Heart left ventricle (tissue), 16 donors: ENCODE measurements around the gene CPNE5. TPM values are rescaled to one million over a fixed set of nuclear protein-coding genes. Genes with fewer than 3 reads are reported as not detected.
A peak's percentile ranks its signal among the peaks of the same experiment; 100 is the strongest.

ENCODE experiments used
- ATAC-seq, 4 donors: fragments of 200-7000 bp; cut with Tn5 transposase; one replicate each; pipeline ENCODE4 v1.9.1; 2020 to 2022; ENCODE audit warnings: moderate library complexity in 4 of 4, mild to moderate bottlenecking in 3 of 4, moderate number of reproducible peaks in 1 of 4
- DNase-seq, 5 donors: peaks; one replicate each; pipeline ENCODE4 v3.0.0-alpha.2; 2020
- H3K27ac ChIP-seq, 12 donors: fragments of 200-600 bp; sonication (generic) in 4 of 12; one replicate each; pipeline versions ENCODE4 v1.5.0 to v1.8.0; 2016 to 2022; ENCODE audit warnings: mild to moderate bottlenecking in 2 of 12
- H3K27me3 ChIP-seq, 9 donors: fragments of 200-600 bp; sonication (generic) in 2 of 9; one replicate each; pipeline versions ENCODE4 v1.5.1 to v1.8.0; 2016 to 2022; ENCODE audit warnings: mild to moderate bottlenecking in 3 of 9
- H3K36me3 ChIP-seq, 9 donors: fragments of 200-600 bp; sonication (generic) in 2 of 9; one replicate each; pipeline versions ENCODE4 v1.5.0 to v1.8.0; 2018 to 2022; ENCODE audit warnings: mild to moderate bottlenecking in 2 of 9
- H3K4me1 ChIP-seq, 12 donors: fragments of 200-600 bp; sonication (generic) in 4 of 12; one replicate each; pipeline versions ENCODE4 v1.5.0 to v1.8.0; 2016 to 2022; ENCODE audit warnings: mild to moderate bottlenecking in 3 of 12
- H3K4me3 ChIP-seq, 12 donors: fragments of 200-600 bp; sonication (generic) in 4 of 12; one replicate each; pipeline versions ENCODE4 v1.5.0 to v1.8.0; 2017 to 2022; ENCODE audit warnings: mild to moderate bottlenecking in 9 of 12, moderate library complexity in 4 of 12
- H3K9me3 ChIP-seq, 12 donors: fragments of 200-600 bp; sonication (generic) in 4 of 12; one replicate each; pipeline versions ENCODE4 v1.5.0 to v1.8.0; 2016 to 2022; ENCODE audit warnings: mild to moderate bottlenecking in 1 of 12
- CTCF ChIP-seq, 12 donors: fragments of 200-600 bp; sonication (generic) in 4 of 12; IDR thresholded peaks; one replicate each; pipeline versions ENCODE4 v1.5.0 to v1.8.0; 2018 to 2022; ENCODE audit warnings: antibody characterized with exemption in 12 of 12, mild to moderate bottlenecking in 5 of 12
- POLR2A ChIP-seq, 2 donors: fragments of 450-650 bp; IDR thresholded peaks; one replicate each; pipeline ENCODE4 v1.6.1; 2017; ENCODE audit warnings: antibody characterized with exemption in 2 of 2, mild to moderate bottlenecking in 2 of 2, moderate library complexity in 2 of 2
- WGBS, 4 donors: extraction: QIAGEN DNeasy Blood & Tissue Kit in 2 of 4; methylation state at CpG; one replicate each; pipeline versions ENCODE4 v1.1.5 to v1.1.7; 2013 to 2018; 5-methylcytosine and 5-hydroxymethylcytosine counted together
- intact Hi-C, 10 donors: fragments of 100-400 bp; cut with DNase I; formaldehyde crosslinking; loops; one replicate each; pipeline versions ENCODE4 v1.11.1 to v1.14.2; 2022
- polyA plus RNA-seq, 2 donors: library from polyadenylated mRNA; stranded (reverse); fragments of 200-250 nt; gene quantifications; one replicate each; pipeline ENCODE4 v1.2.3, GENCODE V29; 2013
- total RNA-seq, 9 donors: library from RNA; depleted of rRNA in 2 of 9; stranded (reverse); fragments of >200 nt in 2 of 9; fragmentation: NEBNext Ultra II Directional in 3 of 9; extraction: Animal tissue kit (Norgen Biotek cat#: 25700) in 3 of 9; gene quantifications; one replicate each; pipeline versions ENCODE4 v1.1.0 to v1.2.4, GENCODE V29; 2016 to 2023
- donor health status: ischemic (EF 13 %, LVEDD 7.1; RV severe dilation, severe dysfunction).
- donor health status: healthy with polysubstance abuse.
- donor health status: DM: no; HTN: yes; CAD: no.
- donor health status: DM: no; HTN: no; CAD: no.
- donor health status: ischemic (EF 25% LVEDD 6.9; RV normal size, moderate dysfunction).
- donor health status: ischemic (EF 25% LVEDD 5.7; RV mildly dilated, moderate dysfunction).
- donor health status: healthy.
- donor health status: DM: yes; HTN: yes; CAD: no.
- donor health status: ischemic (EF 35%, LVEDD 5.7; RV mildly dilated, moderate dysfunction).
- donor health status: nonischemic (EF 11% LVEDD 7.7; RV severe dilation, severe dysfunction).
- donor health status: DM: yes; HTN: yes; CAD: no.
- donor health status: PGD.
- donor health status: ischemic (EF 29% LVEDD 5.4; RV normal size, mild dysfunction).
- donor health status: nonischemic (EF 23%, LVEDD 6.1; RV moderate dilation, normal function).

Gene CPNE5
- total and polyA plus RNA-seq, 11 donors, result 4.0 to 111 (median 13.4) TPM

DNA sequence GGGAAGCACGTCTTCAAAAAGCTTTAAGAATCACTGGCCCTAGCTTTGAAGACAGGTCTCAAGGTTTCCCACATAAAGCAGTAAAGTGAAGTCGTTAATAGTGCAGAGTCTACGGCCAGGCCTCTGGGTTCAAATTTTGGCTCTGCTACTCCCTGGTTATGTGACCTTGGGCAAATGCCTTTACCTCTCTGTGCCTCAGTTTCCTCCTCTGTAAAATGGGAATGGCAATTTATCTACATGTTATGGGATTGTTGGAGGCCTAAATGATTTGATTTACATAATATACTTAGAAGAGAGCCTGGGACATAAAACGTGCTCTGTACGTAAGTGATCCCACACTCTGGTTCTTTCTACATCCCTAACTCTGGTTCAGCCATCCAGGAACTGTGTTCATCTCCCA, 32.1 kb downstream of the CPNE5 start:
- no peaks in the 10 kb centered on the region for H3K36me3 ChIP-seq
- H3K27me3 ChIP-seq, result no peaks in the 10 kb centered on the region
- WGBS, 4 donors, result 81 to 91% (median 84%) methylated on average over 5 of the region's 5 CpGs
- H3K4me3 ChIP-seq, result no peak overlapping the region
- H3K4me1 ChIP-seq, result peaks cover 0 to 10% (median 0%) of the 10 kb centered on the region in 12 donors
- TF ChIP-seq CTCF (IDR thresholded peaks at IDR 0.05) (no peak), POLR2A (IDR thresholded peaks at IDR 0.05) (no peak)
- H3K27ac ChIP-seq, result no peak overlapping the region
- intact Hi-C loops, result loop anchor here in 1 of 10 donors (5.0 kb wide), 1 partner anchor 35 kb away; no protein-coding TSS in a partner anchor
- no peaks in the 10 kb centered on the region for H3K9me3 ChIP-seq
- ATAC-seq (no peak), DNase-seq (peak in 1 of 5 donors; percentile 3)

DNA sequence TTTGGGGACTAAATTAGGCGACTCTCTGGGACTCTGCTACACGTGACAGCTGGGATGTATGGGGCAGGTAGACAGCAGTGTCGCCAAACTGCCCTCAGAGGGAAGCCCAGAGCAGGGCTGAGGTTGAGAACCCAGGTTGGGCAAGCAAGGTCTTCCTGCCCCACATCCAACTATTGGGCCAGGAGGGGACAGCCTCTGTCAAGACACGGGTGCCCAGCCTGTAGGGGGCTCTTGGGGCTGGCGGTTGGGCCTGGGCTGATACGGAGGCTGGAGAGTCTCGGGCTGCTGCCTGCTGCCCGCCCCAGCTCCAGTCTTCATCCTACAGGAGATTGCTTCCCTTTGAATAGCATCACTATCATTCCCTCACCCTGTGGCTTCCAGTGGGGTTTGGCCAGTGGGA, 33.3 kb downstream of the CPNE5 start:
- no peak overlapping the region for H3K27ac ChIP-seq
- ATAC-seq (peak in 1 of 4 donors; percentile 5), DNase-seq (no peak)
- WGBS, 4 donors, result 86 to 94% (median 89%) methylated on average over 4 to 8 of the region's 8 CpGs
- no peaks in the 10 kb centered on the region for H3K36me3 ChIP-seq
- TF ChIP-seq CTCF (IDR thresholded peaks at IDR 0.05) (no peak), POLR2A (IDR thresholded peaks at IDR 0.05) (no peak)
- no peaks in the 10 kb centered on the region for H3K27me3 ChIP-seq
- intact Hi-C loops, result loop anchor here in 1 of 10 donors (5.0 kb wide), 1 partner anchor 36 kb away; no protein-coding TSS in a partner anchor
- H3K9me3 ChIP-seq, result no peaks in the 10 kb centered on the region
- peaks cover 0 to 8% (median 0%) of the 10 kb centered on the region in 12 donors for H3K4me1 ChIP-seq
- no peak overlapping the region for H3K4me3 ChIP-seq

DNA sequence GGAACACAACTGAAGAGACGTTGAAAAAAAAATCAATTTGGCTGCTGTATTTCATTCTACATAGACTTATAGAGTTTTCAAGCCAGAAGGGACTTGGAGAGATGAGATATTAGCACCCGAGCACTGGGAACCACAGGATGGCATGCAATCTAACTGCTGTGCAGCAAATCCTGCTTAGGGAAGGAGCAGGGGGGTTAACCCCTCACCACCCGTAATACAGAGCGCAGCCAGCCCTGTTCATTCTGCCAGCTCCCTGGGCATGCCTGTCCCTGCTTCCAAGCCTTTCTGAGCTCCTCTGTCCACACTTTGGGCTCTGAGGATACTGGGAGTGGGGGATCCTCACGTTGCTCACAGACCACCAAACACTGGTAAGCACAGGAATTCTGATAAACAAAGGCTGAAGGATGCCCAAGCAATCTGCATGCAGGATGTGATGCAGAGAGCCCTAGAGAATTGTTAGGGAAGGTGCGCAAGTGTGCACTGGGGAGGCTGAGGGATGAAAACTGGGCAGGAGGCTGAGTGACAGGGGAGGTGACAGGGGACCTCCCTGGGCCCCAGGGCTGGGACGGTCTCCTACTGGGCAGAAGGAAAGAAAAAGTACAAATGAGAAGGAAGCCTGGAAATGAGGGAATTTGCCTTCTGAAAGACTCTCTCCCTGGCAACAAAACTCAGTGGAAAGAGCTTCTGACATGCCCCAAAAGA, 34.0 kb downstream of the CPNE5 start:
- Histone ChIP-seq H3K36me3 (no peaks in the 10 kb centered on the region), H3K4me1 (peaks cover 0 to under 1% (median 0%) of the 10 kb centered on the region in 12 donors), H3K4me3 (no peak overlapping the region), H3K27me3 (no peaks in the 10 kb centered on the region), H3K9me3 (no peaks in the 10 kb centered on the region), H3K27ac (no peak overlapping the region)
- intact Hi-C loops, result loop anchor here in 1 of 10 donors (5.0 kb wide), 1 partner anchor 37 kb away; no protein-coding TSS in a partner anchor
- 59 to 68% (median 65%) methylated on average over 7 of the region's 7 CpGs for WGBS, 4 donors
- DNase-seq (no peak), ATAC-seq (peak in 1 of 4 donors; percentile 10)
- no peak for TF ChIP-seq CTCF (IDR thresholded peaks at IDR 0.05)
- no peak for TF ChIP-seq POLR2A (IDR thresholded peaks at IDR 0.05)

DNA sequence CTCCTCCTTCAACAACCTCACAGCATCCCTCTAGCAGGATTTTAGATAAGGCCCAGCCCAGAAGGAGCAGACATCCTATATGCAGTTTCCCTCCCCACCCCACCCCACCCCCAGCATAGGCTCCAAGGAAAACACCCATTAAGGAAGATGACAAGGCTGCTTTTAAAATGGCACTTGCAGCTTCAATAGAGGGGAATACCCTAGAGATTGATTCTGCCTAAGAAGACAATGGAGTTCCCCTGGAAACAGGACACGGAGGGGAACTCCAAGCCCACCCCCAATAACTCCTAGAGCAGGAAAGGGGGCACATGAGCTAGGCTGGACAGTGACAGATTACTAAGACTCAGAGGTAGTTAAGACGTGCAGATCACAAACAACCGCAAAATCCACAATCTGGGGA, 34.7 kb downstream of the CPNE5 start:
- WGBS, 4 donors, result 57 to 63% (median 61%) methylated on average over 3 of the region's 3 CpGs

More for the DNA sequence above, 34.7 kb downstream of the CPNE5 start:
- DNase-seq (no peak), ATAC-seq (peak in 1 of 4 donors; percentile 46)
- Histone ChIP-seq H3K36me3 (peaks cover 0 to 4% (median 0%) of the 10 kb centered on the region in 9 donors), H3K27ac (no peak overlapping the region), H3K27me3 (no peaks in the 10 kb centered on the region), H3K4me3 (no peak overlapping the region), H3K4me1 (no peaks in the 10 kb centered on the region), H3K9me3 (no peaks in the 10 kb centered on the region)
- intact Hi-C loops, result no loop called here
- TF ChIP-seq POLR2A (IDR thresholded peaks at IDR 0.05) (no peak), CTCF (IDR thresholded peaks at IDR 0.05) (no peak)
